HepG2 (cell line): ENCODE measurements around the gene SIX4. TPM values are rescaled to one million over a fixed set of nuclear protein-coding genes. Genes with fewer than 3 reads are reported as not detected.

Experiments used
- ARNTL ChIP-seq: sonication (generic); formaldehyde crosslinking; IDR thresholded peaks from 2 replicates; pipeline ENCODE4 v1.4.0; 2020; ENCODE audit warnings: mild to moderate bottlenecking, missing genetic modification reagents
- CHD4 ChIP-seq: fragments of 200-600 bp; sonication (generic); IDR thresholded peaks from 2 replicates; pipeline ENCODE4 v1.7.0; 2017; ENCODE audit warnings: mild to moderate bottlenecking, low read length, borderline replicate concordance
- FOXK2 ChIP-seq: fragments of 450-650 bp; IDR thresholded peaks from 2 replicates; pipeline ENCODE4 v1.6.1; 2016
- GLI4 ChIP-seq: sonication (generic); formaldehyde crosslinking; IDR thresholded peaks from 2 replicates; pipeline ENCODE4 v1.5.1; 2020; ENCODE audit warnings: missing genetic modification reagents, mild to moderate bottlenecking, moderate library complexity, borderline replicate concordance
- HOXD1 ChIP-seq: sonication (generic); formaldehyde crosslinking; IDR thresholded peaks from 2 replicates; pipeline ENCODE4 v1.5.0; 2020; ENCODE audit warnings: missing genetic modification reagents
- NFE2 ChIP-seq: sonication (generic); formaldehyde crosslinking; IDR thresholded peaks from 2 replicates; pipeline ENCODE4 v1.4.0; 2020; ENCODE audit warnings: missing genetic modification reagents
- NONO ChIP-seq, 2 experiments: fragments of 450-650 bp in 1 of 2; sonication (generic) in 1 of 2; formaldehyde crosslinking in 1 of 2; IDR thresholded peaks in 1 of 2; conservative IDR thresholded peaks in 1 of 2; 2 replicates each; pipeline versions ENCODE4 v1.6.1 to v1.8.0; 2017 to 2022; ENCODE audit warnings: mild to moderate bottlenecking in 1 of 2, missing genetic modification reagents in 1 of 2, moderate library complexity in 1 of 2
- NR3C1 ChIP-seq: sonication (generic); formaldehyde crosslinking; IDR thresholded peaks from 2 replicates; pipeline ENCODE4 v1.4.0; 2020; ENCODE audit warnings: missing genetic modification reagents
- RXRA ChIP-seq: sonication (generic); formaldehyde crosslinking; IDR thresholded peaks from 2 replicates; pipeline ENCODE4 v1.5.1; 2020; ENCODE audit warnings: missing genetic modification reagents
- SIN3B ChIP-seq: fragments of 150-350 bp; IDR thresholded peaks from 2 replicates; pipeline ENCODE4 v1.6.1; 2014; ENCODE audit warnings: low read length
- ZKSCAN1 ChIP-seq: fragments of 150-350 bp; IDR thresholded peaks from 2 replicates; pipeline ENCODE4 v1.6.1; 2014; ENCODE audit warnings: low read length
- ZNF124 ChIP-seq: sonication (generic); formaldehyde crosslinking; IDR thresholded peaks from 2 replicates; pipeline ENCODE4 v1.4.0; 2020; ENCODE audit warnings: missing genetic modification reagents
- ZNF879 ChIP-seq: sonication (generic); formaldehyde crosslinking; IDR thresholded peaks from 2 replicates; pipeline ENCODE4 v1.8.1; 2023; ENCODE audit warnings: missing genetic modification reagents
- polyA plus RNA-seq, 8 experiments: library from polyadenylated mRNA; depleted of rRNA in 3 of 8; stranded (reverse) in 7 of 8; unstranded in 1 of 8; fragments of >200 nt; fragmentation: Illumina TruSeq in 4 of 8; extraction: Trizol in 4 of 8; gene quantifications; 2 replicates each; pipeline versions ENCODE4 v1.2.1 to v1.2.3, GENCODE V29; 2011 to 2016; ENCODE audit warnings: low read depth in 4 of 8, missing spikeins in 1 of 8, mixed read lengths in 1 of 8; ENCODE audit not compliant: insufficient read depth in 1 of 8
- total RNA-seq, 5 experiments: library from RNA; depleted of rRNA; stranded (reverse); fragments of >200 nt; fragmentation: Illumina TruSeq; extraction: Trizol; gene quantifications; 2 replicates each; pipeline ENCODE4 v1.2.3, GENCODE V29; 2016; ENCODE audit warnings: low read depth in 1 of 5
- TF ChIP-seq, protein P1 (sequence below): IDR thresholded peaks from 2 replicates; pipeline ENCODE4 v1.4.0; 2020; ENCODE audit warnings: mild to moderate bottlenecking, missing genetic modification reagents
- TF ChIP-seq, protein P2 (sequence below): sonication (generic); formaldehyde crosslinking; IDR thresholded peaks from 2 replicates; pipeline ENCODE4 v1.9.0; 2021; ENCODE audit warnings: missing genetic modification reagents, borderline replicate concordance
- TF ChIP-seq, protein P3 (sequence below): sonication (generic); formaldehyde crosslinking; IDR thresholded peaks from 2 replicates; pipeline ENCODE4 v1.4.0; 2020; ENCODE audit warnings: missing genetic modification reagents
- TF ChIP-seq, protein P4 (sequence below): sonication (generic); formaldehyde crosslinking; IDR thresholded peaks from 2 replicates; pipeline ENCODE4 v1.4.0; 2020; ENCODE audit warnings: missing genetic modification reagents, borderline replicate concordance

SIX4 gene
- total and polyA plus RNA-seq, 2 of the 13 experiments (the other 11 are each of a cell fraction or from before 2014, with no cell fraction given): 5.0 to 6.0 TPM

DNA sequence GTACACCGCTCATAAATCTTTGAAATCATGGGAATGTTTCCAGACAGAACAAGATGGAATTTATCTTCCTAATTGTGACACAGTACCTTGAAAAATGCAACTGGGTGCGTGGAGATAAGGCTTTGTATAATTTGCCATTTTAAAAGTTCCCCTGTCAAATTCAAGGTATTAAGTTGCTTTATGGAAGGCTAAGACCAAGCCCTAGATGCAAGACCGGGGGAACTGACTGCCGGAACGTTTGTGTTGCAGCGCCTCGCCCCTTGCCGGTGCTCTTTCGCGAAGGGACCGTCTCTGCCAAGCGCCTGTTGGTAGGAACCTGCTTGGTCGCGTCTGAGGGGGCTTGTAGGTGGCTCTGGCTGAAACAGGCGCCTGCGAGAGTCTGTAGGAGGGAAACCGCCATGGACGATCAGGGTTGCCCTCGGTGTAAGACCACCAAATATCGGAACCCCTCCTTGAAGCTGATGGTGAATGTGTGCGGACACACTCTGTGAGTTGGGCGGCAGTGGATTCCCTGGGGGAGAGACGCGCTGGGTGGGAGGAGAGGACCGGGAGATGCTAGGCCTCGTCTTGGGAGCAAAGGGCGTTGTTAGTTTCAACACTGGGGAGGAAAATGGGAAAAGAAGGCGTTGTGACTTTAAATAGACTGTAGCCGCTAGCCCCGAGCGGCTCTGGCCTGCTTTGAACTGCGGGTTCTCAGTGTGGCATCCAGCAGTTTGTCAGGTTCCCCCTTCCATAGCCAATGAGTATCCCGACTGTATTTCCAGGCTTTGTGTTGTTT lies 10.5 kb upstream of the SIX4 start, which contains the start of gene MNAT1 (continued):
- TF ChIP-seq, protein P1, sequence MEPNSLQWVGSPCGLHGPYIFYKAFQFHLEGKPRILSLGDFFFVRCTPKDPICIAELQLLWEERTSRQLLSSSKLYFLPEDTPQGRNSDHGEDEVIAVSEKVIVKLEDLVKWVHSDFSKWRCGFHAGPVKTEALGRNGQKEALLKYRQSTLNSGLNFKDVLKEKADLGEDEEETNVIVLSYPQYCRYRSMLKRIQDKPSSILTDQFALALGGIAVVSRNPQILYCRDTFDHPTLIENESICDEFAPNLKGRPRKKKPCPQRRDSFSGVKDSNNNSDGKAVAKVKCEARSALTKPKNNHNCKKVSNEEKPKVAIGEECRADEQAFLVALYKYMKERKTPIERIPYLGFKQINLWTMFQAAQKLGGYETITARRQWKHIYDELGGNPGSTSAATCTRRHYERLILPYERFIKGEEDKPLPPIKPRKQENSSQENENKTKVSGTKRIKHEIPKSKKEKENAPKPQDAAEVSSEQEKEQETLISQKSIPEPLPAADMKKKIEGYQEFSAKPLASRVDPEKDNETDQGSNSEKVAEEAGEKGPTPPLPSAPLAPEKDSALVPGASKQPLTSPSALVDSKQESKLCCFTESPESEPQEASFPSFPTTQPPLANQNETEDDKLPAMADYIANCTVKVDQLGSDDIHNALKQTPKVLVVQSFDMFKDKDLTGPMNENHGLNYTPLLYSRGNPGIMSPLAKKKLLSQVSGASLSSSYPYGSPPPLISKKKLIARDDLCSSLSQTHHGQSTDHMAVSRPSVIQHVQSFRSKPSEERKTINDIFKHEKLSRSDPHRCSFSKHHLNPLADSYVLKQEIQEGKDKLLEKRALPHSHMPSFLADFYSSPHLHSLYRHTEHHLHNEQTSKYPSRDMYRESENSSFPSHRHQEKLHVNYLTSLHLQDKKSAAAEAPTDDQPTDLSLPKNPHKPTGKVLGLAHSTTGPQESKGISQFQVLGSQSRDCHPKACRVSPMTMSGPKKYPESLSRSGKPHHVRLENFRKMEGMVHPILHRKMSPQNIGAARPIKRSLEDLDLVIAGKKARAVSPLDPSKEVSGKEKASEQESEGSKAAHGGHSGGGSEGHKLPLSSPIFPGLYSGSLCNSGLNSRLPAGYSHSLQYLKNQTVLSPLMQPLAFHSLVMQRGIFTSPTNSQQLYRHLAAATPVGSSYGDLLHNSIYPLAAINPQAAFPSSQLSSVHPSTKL (CRISPR knock-in tag): peak; percentile 86
- TF ChIP-seq RXRA (CRISPR knock-in tag) (peak; percentile 71), ZNF124 (peak; percentile 94), NFE2 (no peak), NONO (IDR thresholded peaks at IDR 0.05) (no peak), NONO (CRISPR knock-in tag; conservative IDR thresholded peaks at IDR 0.05) (peak; percentile 92), ZNF879 (peak; percentile 67; the same call in 1 of the 2 replicates), ZKSCAN1 (peak; percentile 45; the same call in 1 of the 2 replicates), ARNTL (CRISPR knock-in tag) (peak; percentile 57; the same call in 1 of the 2 replicates), SIN3B (peak; percentile 90), NR3C1 (no peak), CHD4 (no peak), HOXD1 (CRISPR knock-in tag) (no peak), FOXK2 (no peak), GLI4 (no peak)
- TF ChIP-seq, protein P2, sequence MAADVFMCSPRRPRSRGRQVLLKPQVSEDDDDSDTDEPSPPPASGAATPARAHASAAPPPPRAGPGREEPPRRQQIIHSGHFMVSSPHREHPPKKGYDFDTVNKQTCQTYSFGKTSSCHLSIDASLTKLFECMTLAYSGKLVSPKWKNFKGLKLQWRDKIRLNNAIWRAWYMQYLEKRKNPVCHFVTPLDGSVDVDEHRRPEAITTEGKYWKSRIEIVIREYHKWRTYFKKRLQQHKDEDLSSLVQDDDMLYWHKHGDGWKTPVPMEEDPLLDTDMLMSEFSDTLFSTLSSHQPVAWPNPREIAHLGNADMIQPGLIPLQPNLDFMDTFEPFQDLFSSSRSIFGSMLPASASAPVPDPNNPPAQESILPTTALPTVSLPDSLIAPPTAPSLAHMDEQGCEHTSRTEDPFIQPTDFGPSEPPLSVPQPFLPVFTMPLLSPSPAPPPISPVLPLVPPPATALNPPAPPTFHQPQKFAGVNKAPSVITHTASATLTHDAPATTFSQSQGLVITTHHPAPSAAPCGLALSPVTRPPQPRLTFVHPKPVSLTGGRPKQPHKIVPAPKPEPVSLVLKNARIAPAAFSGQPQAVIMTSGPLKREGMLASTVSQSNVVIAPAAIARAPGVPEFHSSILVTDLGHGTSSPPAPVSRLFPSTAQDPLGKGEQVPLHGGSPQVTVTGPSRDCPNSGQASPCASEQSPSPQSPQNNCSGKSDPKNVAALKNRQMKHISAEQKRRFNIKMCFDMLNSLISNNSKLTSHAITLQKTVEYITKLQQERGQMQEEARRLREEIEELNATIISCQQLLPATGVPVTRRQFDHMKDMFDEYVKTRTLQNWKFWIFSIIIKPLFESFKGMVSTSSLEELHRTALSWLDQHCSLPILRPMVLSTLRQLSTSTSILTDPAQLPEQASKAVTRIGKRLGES (CRISPR knock-in tag): peak; percentile 31; the same call in 1 of the 2 replicates
- TF ChIP-seq, protein P3, sequence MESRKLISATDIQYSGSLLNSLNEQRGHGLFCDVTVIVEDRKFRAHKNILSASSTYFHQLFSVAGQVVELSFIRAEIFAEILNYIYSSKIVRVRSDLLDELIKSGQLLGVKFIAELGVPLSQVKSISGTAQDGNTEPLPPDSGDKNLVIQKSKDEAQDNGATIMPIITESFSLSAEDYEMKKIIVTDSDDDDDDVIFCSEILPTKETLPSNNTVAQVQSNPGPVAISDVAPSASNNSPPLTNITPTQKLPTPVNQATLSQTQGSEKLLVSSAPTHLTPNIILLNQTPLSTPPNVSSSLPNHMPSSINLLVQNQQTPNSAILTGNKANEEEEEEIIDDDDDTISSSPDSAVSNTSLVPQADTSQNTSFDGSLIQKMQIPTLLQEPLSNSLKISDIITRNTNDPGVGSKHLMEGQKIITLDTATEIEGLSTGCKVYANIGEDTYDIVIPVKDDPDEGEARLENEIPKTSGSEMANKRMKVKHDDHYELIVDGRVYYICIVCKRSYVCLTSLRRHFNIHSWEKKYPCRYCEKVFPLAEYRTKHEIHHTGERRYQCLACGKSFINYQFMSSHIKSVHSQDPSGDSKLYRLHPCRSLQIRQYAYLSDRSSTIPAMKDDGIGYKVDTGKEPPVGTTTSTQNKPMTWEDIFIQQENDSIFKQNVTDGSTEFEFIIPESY (CRISPR knock-in tag): no peak
- TF ChIP-seq, protein P4, sequence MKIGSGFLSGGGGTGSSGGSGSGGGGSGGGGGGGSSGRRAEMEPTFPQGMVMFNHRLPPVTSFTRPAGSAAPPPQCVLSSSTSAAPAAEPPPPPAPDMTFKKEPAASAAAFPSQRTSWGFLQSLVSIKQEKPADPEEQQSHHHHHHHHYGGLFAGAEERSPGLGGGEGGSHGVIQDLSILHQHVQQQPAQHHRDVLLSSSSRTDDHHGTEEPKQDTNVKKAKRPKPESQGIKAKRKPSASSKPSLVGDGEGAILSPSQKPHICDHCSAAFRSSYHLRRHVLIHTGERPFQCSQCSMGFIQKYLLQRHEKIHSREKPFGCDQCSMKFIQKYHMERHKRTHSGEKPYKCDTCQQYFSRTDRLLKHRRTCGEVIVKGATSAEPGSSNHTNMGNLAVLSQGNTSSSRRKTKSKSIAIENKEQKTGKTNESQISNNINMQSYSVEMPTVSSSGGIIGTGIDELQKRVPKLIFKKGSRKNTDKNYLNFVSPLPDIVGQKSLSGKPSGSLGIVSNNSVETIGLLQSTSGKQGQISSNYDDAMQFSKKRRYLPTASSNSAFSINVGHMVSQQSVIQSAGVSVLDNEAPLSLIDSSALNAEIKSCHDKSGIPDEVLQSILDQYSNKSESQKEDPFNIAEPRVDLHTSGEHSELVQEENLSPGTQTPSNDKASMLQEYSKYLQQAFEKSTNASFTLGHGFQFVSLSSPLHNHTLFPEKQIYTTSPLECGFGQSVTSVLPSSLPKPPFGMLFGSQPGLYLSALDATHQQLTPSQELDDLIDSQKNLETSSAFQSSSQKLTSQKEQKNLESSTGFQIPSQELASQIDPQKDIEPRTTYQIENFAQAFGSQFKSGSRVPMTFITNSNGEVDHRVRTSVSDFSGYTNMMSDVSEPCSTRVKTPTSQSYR (CRISPR knock-in tag): peak; percentile 66; the same call in 1 of the 2 replicates
